ENCODE results near the gene GET3.

DNA sequence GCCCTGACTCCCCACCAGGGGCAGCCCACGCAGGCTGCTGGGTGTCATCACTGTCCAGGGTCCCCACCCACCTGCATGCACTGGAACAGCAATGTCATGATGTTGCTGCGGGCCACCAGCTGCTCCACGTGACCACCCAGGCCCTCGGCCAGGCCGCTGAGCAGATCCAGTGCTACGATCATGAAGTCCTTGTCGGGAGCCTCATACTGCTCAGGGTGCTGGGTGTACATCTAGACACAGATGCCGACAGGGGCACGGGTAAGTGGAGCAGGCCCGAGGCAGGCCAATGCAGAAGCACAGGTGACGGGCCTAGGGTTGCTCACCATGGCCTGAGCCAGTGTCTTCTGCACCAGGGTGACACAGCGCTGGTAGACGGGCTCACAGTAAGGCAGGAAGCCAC is 32.1 kb upstream of the GET3 start:
- TF ChIP-seq, protein P1, sequence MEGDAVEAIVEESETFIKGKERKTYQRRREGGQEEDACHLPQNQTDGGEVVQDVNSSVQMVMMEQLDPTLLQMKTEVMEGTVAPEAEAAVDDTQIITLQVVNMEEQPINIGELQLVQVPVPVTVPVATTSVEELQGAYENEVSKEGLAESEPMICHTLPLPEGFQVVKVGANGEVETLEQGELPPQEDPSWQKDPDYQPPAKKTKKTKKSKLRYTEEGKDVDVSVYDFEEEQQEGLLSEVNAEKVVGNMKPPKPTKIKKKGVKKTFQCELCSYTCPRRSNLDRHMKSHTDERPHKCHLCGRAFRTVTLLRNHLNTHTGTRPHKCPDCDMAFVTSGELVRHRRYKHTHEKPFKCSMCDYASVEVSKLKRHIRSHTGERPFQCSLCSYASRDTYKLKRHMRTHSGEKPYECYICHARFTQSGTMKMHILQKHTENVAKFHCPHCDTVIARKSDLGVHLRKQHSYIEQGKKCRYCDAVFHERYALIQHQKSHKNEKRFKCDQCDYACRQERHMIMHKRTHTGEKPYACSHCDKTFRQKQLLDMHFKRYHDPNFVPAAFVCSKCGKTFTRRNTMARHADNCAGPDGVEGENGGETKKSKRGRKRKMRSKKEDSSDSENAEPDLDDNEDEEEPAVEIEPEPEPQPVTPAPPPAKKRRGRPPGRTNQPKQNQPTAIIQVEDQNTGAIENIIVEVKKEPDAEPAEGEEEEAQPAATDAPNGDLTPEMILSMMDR (IDR thresholded peaks at IDR 0.05), result no peak
- TF ChIP-seq POLR2AphosphoS5 (IDR thresholded peaks at IDR 0.05; ENCODE audit: insufficient read depth in 1 of 2, low read depth in 1 of 2), result no peak
- no peak for TF ChIP-seq POLR2A (IDR thresholded peaks at IDR 0.05)
